CD1c-positive myeloid dendritic cell (primary cell): ENCODE data around the gene SHKBP1.

ENCODE experiments used
- DNase-seq: peaks from one replicate; pipeline ENCODE4 v3.0.0-alpha.2; 2016; ENCODE audit errors: extremely low spot score

Gene SHKBP1

GRCh38 chr19:40638327-40638726 lies 61.7 kb downstream of the SHKBP1 start:
- DNase-seq: no peak

GRCh38 chr19:40639638-40639982 lies 62.9 kb downstream of the SHKBP1 start:
- no peak for DNase-seq

GRCh38 chr19:40640744-40641143 lies 64.1 kb downstream of the SHKBP1 start:
- no peak for DNase-seq
